HEK293T (cell line): Measurements from ENCODE around the gene AGPAT3.

ENCODE experiments used
- CTCF ChIA-PET: fragments of 350-600 bp; formaldehyde crosslinking; extraction: SDS; loops from one replicate; lab custom pipeline; 2021; ENCODE audit warnings: antibody characterized with exemption, inconsistent platforms; lab: Yijun Ruan, JAX
- POLR2A ChIA-PET: fragments of 350-600 bp; formaldehyde crosslinking; extraction: SDS; loops from one replicate; lab custom pipeline; 2020; ENCODE audit warnings: antibody characterized with exemption, inconsistent platforms; lab: Yijun Ruan, JAX
- DNase-seq: peaks from one replicate; pipeline ENCODE4 v3.0.0; 2012; ENCODE audit warnings: mixed read lengths; ENCODE audit errors: extremely low spot score
- ARNT ChIP-seq: fragments of 450-650 bp; IDR thresholded peaks from 2 replicates; pipeline ENCODE4 v1.6.1; 2017; ENCODE audit warnings: mild to moderate bottlenecking
- BHLHE40 ChIP-seq: fragments of 450-650 bp; IDR thresholded peaks from 2 replicates; pipeline ENCODE4 v1.6.1; 2016; ENCODE audit warnings: mild to moderate bottlenecking, moderate library complexity, borderline replicate concordance
- CTBP1 ChIP-seq: fragments of 450-650 bp; IDR thresholded peaks from 2 replicates; pipeline ENCODE4 v1.6.1; 2016; ENCODE audit warnings: borderline replicate concordance
- ELF4 ChIP-seq: fragments of 450-650 bp; IDR thresholded peaks from 2 replicates; pipeline ENCODE4 v1.6.1; 2017; ENCODE audit warnings: antibody characterized with exemption
- FOXA1 ChIP-seq: fragments of 450-650 bp; IDR thresholded peaks from 2 replicates; pipeline ENCODE4 v1.6.1; 2016; ENCODE audit warnings: mild to moderate bottlenecking
- FOXK2 ChIP-seq: fragments of 450-650 bp; IDR thresholded peaks from 2 replicates; pipeline ENCODE4 v1.6.1; 2016; ENCODE audit warnings: mild to moderate bottlenecking
- FOXM1 ChIP-seq: fragments of 450-650 bp; IDR thresholded peaks from 2 replicates; pipeline ENCODE4 v1.6.1; 2017; ENCODE audit warnings: mild to moderate bottlenecking, borderline replicate concordance
- HDGF ChIP-seq: fragments of 450-650 bp; IDR thresholded peaks from 2 replicates; pipeline ENCODE4 v1.6.1; 2017; ENCODE audit warnings: antibody characterized with exemption, borderline replicate concordance
- L3MBTL2 ChIP-seq: fragments of 450-650 bp; conservative IDR thresholded peaks from 2 replicates; pipeline ENCODE4 v1.6.1; 2016; ENCODE audit warnings: mild to moderate bottlenecking
- LEF1 ChIP-seq: fragments of 450-650 bp; IDR thresholded peaks from 2 replicates; pipeline ENCODE4 v1.6.1; 2017; ENCODE audit warnings: mild to moderate bottlenecking, borderline replicate concordance
- NFRKB ChIP-seq: fragments of 450-650 bp; IDR thresholded peaks from 2 replicates; pipeline ENCODE4 v1.6.1; 2016; ENCODE audit warnings: mild to moderate bottlenecking, moderate library complexity
- PKNOX1 ChIP-seq: fragments of 450-650 bp; IDR thresholded peaks from 2 replicates; pipeline ENCODE4 v1.6.1; 2016
- SP1 ChIP-seq: fragments of 450-650 bp; IDR thresholded peaks from 2 replicates; pipeline ENCODE4 v1.6.1; 2017
- SUZ12 ChIP-seq: fragments of 450-650 bp; IDR thresholded peaks from 2 replicates; pipeline ENCODE4 v1.6.1; 2016; ENCODE audit warnings: mild to moderate bottlenecking
- TARDBP ChIP-seq: fragments of 450-650 bp; IDR thresholded peaks from 2 replicates; pipeline ENCODE4 v1.6.1; 2016
- ZNF384 ChIP-seq: fragments of 450-650 bp; IDR thresholded peaks from 2 replicates; pipeline ENCODE4 v1.6.1; 2016

AGPAT3 gene

GRCh38 chr21:43942621-43943020 lies 77.6 kb downstream of the AGPAT3 start:
- ChIA-PET CTCF (interaction anchor here (1.1 kb wide), 1 partner anchor 132 kb away, joined by 4 read pairs; no protein-coding TSS in a partner anchor), POLR2A (no interaction called here)
- DNase-seq = no peak
- TF ChIP-seq CTBP1 = no peak
- TF ChIP-seq NFRKB = no peak
- TF ChIP-seq PKNOX1 = no peak
- no peak for TF ChIP-seq ELF4
- TF ChIP-seq FOXM1 = no peak
- no peak for TF ChIP-seq HDGF
- TF ChIP-seq FOXK2 = no peak
- TF ChIP-seq SP1 = no peak
- TF ChIP-seq ZNF384 = no peak

- CTCF ChIA-PET = no interaction called here
- POLR2A ChIA-PET = no interaction called here
These were observed 78.6 kb downstream of the AGPAT3 start for GRCh38 chr21:43943512-43944077.

GRCh38 chr21:43944078-43944633 lies 79.1 kb downstream of the AGPAT3 start:
- CTCF ChIA-PET = no interaction called here
- TF ChIP-seq SP1 = no peak
- TF ChIP-seq PKNOX1 = peak; percentile 76
- POLR2A ChIA-PET = no interaction called here
- no peak for DNase-seq

More at GRCh38 chr21:43943512-43944077, 78.6 kb downstream of the AGPAT3 start:
- no peak for DNase-seq
- TF ChIP-seq SUZ12 (no peak), ARNT (no peak), TARDBP (no peak), ELF4 (no peak)

GRCh38 chr21:43944757-43945156 lies 79.7 kb downstream of the AGPAT3 start:
- ChIA-PET POLR2A (no interaction called here), CTCF (no interaction called here)
- DNase-seq = no peak
- TF ChIP-seq SUZ12 (no peak), HDGF (no peak), PKNOX1 (no peak), LEF1 (no peak), FOXK2 (no peak), BHLHE40 (no peak), ARNT (no peak), L3MBTL2 (no peak), TARDBP (no peak), CTBP1 (no peak)

- TF ChIP-seq SUZ12 (no peak), LEF1 (no peak), FOXA1 (no peak), ZNF384 (no peak), BHLHE40 (no peak), NFRKB (no peak), TARDBP (no peak), L3MBTL2 (no peak), HDGF (no peak), CTBP1 (no peak), FOXK2 (no peak), ARNT (no peak), FOXM1 (no peak), SP1 (no peak), PKNOX1 (no peak), ELF4 (no peak)
- no peak for DNase-seq
- CTCF ChIA-PET = no interaction called here
- POLR2A ChIA-PET = no interaction called here
These were observed 83.9 kb downstream of the AGPAT3 start for GRCh38 chr21:43948740-43949498.
